SK-N-SH (cell line): Measurements from ENCODE around the gene SLAMF7. TPM values are rescaled to one million over a fixed set of nuclear protein-coding genes. Genes with fewer than 3 reads are reported as not detected.

Experiments used
- CTCF ChIA-PET: fragments of 300-600, 350-600 bp; formaldehyde crosslinking; extraction: SDS; loops from one replicate; lab custom pipeline; 2021; lab: Yijun Ruan, JAX
- POLR2A ChIA-PET: fragments of 350-600 bp; sonication (Branson Sonifier 250); formaldehyde crosslinking; extraction: SDS; loops from one replicate; lab custom pipeline; 2020; ENCODE audit warnings: antibody characterized with exemption, inconsistent platforms; lab: Yijun Ruan, JAX
- DNase-seq: peaks from one replicate; pipeline ENCODE4 v3.0.0; 2012
- H2AFZ ChIP-seq: fragments of 200-600 bp; sonication (generic); 2 replicates; pipeline ENCODE4 v1.8.1; 2016; ENCODE audit warnings: antibody characterized with exemption, mild to moderate bottlenecking, low read depth
- H3F3A ChIP-seq: fragments of 200-600 bp; sonication (generic); replicated peaks from 2 replicates; pipeline ENCODE3; 2016; ENCODE audit warnings: antibody characterized with exemption, mild to moderate bottlenecking; ENCODE audit not compliant: insufficient read depth
- H3K27ac ChIP-seq, 2 experiments: fragments of 200-500 bp in 1 of 2; fragments of 200-600 bp in 1 of 2; sonication (Bioruptor generic) in 1 of 2; sonication (generic), shearing (Covaris generic) in 1 of 2; 2 replicates each; pipeline versions ENCODE4 v1.5.1 to v1.6.1; 2014 to 2016; ENCODE audit warnings: low read depth in 2 of 2, inconsistent platforms in 1 of 2, low read length in 1 of 2, mild to moderate bottlenecking in 1 of 2, mixed read lengths in 1 of 2
- H3K27me3 ChIP-seq: fragments of 200-600 bp; sonication (generic), shearing (Covaris generic); 2 replicates; pipeline ENCODE4 v1.6.1; 2016; ENCODE audit warnings: mixed run types; ENCODE audit not compliant: insufficient read depth
- H3K36me3 ChIP-seq, 2 experiments: fragments of 200-500 bp in 1 of 2; fragments of 200-600 bp in 1 of 2; sonication (Bioruptor generic) in 1 of 2; sonication (generic) in 1 of 2; replicated peaks in 1 of 2; 2 replicates each; pipeline versions ENCODE3 to v1.5.1; 2014 to 2016; ENCODE audit warnings: low read length in 1 of 2, mild to moderate bottlenecking in 1 of 2; ENCODE audit not compliant: insufficient read depth in 2 of 2, control insufficient read depth in 1 of 2
- H3K4me1 ChIP-seq, 2 experiments: fragments of 200-500 bp in 1 of 2; fragments of 200-600 bp in 1 of 2; sonication (Bioruptor generic) in 1 of 2; sonication (generic), shearing (Covaris generic) in 1 of 2; 2 replicates each; pipeline versions ENCODE4 v1.5.1 to v1.6.1; 2014 to 2016; ENCODE audit warnings: low read depth in 1 of 2, low read length in 1 of 2, mixed run types in 1 of 2; ENCODE audit not compliant: insufficient read depth in 2 of 2, control insufficient read depth in 1 of 2
- H3K4me2 ChIP-seq: fragments of 200-600 bp; sonication (generic), shearing (Covaris generic); 2 replicates; pipeline ENCODE4 v1.6.1; 2017; ENCODE audit warnings: mixed run types
- H3K4me3 ChIP-seq, 2 experiments: fragments of 200-500 bp in 1 of 2; fragments of 200-600 bp in 1 of 2; sonication (Bioruptor generic) in 1 of 2; sonication (generic), shearing (Covaris generic) in 1 of 2; 2 replicates each; pipeline versions ENCODE4 v1.5.1 to v1.8.1; 2014 to 2016; ENCODE audit warnings: low read depth in 2 of 2, inconsistent platforms in 1 of 2, low read length in 1 of 2, mild to moderate bottlenecking in 1 of 2, mixed read lengths in 1 of 2, moderate library complexity in 1 of 2
- H3K79me2 ChIP-seq: fragments of 200-600 bp; sonication (generic); 2 replicates; pipeline ENCODE4 v1.8.1; 2017; ENCODE audit warnings: mild to moderate bottlenecking; ENCODE audit not compliant: insufficient read depth
- H3K9ac ChIP-seq: fragments of 200-600 bp; sonication (generic); 2 replicates; pipeline ENCODE4 v1.6.1; 2017; ENCODE audit warnings: mixed run types
- H3K9me2 ChIP-seq: fragments of 200-600 bp; sonication (generic); 2 replicates; pipeline ENCODE4 v1.6.1; 2017; ENCODE audit warnings: mixed run types
- H3K9me3 ChIP-seq: fragments of 200-600 bp; sonication (generic); 2 replicates; pipeline ENCODE4 v1.6.1; 2017; ENCODE audit warnings: mixed run types, mild to moderate bottlenecking, moderate library complexity
- H4K20me1 ChIP-seq: fragments of 200-600 bp; sonication (generic); 2 replicates; pipeline ENCODE4 v1.6.1; 2017; ENCODE audit warnings: mild to moderate bottlenecking, mixed run types; ENCODE audit not compliant: insufficient read depth
- GATA2 ChIP-seq: sonication (generic); formaldehyde crosslinking; IDR thresholded peaks from 2 replicates; pipeline ENCODE4 v1.5.0; 2020; ENCODE audit warnings: mild to moderate bottlenecking, missing genetic modification reagents
- IRF3 ChIP-seq: fragments of 150-350 bp; IDR thresholded peaks from 2 replicates; pipeline ENCODE4 v1.6.1; 2016; ENCODE audit warnings: mild to moderate bottlenecking, low read depth, low read length
- MEF2A ChIP-seq: IDR thresholded peaks from 2 replicates; pipeline ENCODE4 v1.4.0; 2012; ENCODE audit warnings: low read depth, borderline replicate concordance
- NFIC ChIP-seq: IDR thresholded peaks from 2 replicates; pipeline ENCODE4 v1.4.0; 2012; ENCODE audit warnings: borderline replicate concordance
- POLR2AphosphoS5 ChIP-seq: IDR thresholded peaks from 2 replicates; pipeline ENCODE4 v1.6.1; 2012; ENCODE audit warnings: low read depth, low read length
- RAD21 ChIP-seq: IDR thresholded peaks from 2 replicates; pipeline ENCODE4 v1.6.1; 2012; ENCODE audit warnings: mild to moderate bottlenecking, low read length
- RCOR1 ChIP-seq: fragments of 150-350 bp; IDR thresholded peaks from 2 replicates; pipeline ENCODE4 v1.6.1; 2017; ENCODE audit warnings: antibody characterized with exemption, low read length
- RXRA ChIP-seq: IDR thresholded peaks from 2 replicates; pipeline ENCODE4 v1.4.0; 2012; ENCODE audit warnings: low read depth, mild to moderate bottlenecking, borderline replicate concordance
- SIN3A ChIP-seq: IDR thresholded peaks from 2 replicates; pipeline ENCODE4 v1.6.1; 2012; ENCODE audit warnings: low read depth, mild to moderate bottlenecking, low read length, moderate library complexity, borderline replicate concordance
- SMC3 ChIP-seq: IDR thresholded peaks from 2 replicates; pipeline ENCODE4 v1.6.1; 2012; ENCODE audit warnings: low read depth, low read length, improper control_type of control experiment
- TAF1 ChIP-seq: IDR thresholded peaks from 2 replicates; pipeline ENCODE4 v1.6.1; 2012; ENCODE audit warnings: low read depth, mild to moderate bottlenecking, low read length, moderate library complexity, borderline replicate concordance
- USF2 ChIP-seq: fragments of 150-350 bp; IDR thresholded peaks from 2 replicates; pipeline ENCODE4 v1.6.1; 2017; ENCODE audit warnings: antibody characterized with exemption, low read length, low read depth, borderline replicate concordance
- WGBS: methylation state at CpG from one replicate; pipeline ENCODE4 v1.1.6; 2017; ENCODE audit warnings: low lambda C conversion rate; 5-methylcytosine and 5-hydroxymethylcytosine counted together
- polyA plus RNA-seq, 3 experiments: library from polyadenylated mRNA; depleted of rRNA; stranded (reverse); fragments of >200 nt; gene quantifications; 2 replicates each; pipeline ENCODE4 v1.2.3, GENCODE V29; 2012
- TF ChIP-seq, protein P1 (sequence below): IDR thresholded peaks from 2 replicates; pipeline ENCODE4 v1.4.0; 2012; ENCODE audit warnings: low read depth, borderline replicate concordance

SLAMF7 gene
- polyA plus RNA-seq, 1 of the 3 experiments (the other 2 are of a cell fraction) = not detected

DNA sequence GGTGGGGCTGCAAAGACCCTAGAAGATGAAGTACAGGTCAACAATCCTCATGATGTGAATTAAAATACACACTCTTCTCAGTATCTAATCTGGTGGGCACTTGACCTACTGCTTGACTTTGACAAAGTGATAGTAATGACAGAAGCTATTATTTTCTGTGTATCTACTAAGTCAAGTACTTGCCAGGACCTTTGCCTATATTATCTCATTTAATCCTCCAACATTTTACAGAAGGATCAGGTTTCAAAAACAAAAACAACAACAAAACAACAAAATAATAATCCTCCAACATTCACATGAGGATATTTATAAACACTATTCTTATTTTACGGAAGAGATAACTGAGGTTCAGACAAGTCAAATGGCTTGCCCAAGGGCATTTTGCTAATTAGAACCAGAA lies 23.0 kb upstream of the SLAMF7 start (continued):
- no peak for TF ChIP-seq SIN3A
- TF ChIP-seq, all 33 proteins: peak for 0

GRCh38 chr1:160717306-160717705 lies 21.7 kb upstream of the SLAMF7 start:
- Histone ChIP-seq H3K27ac (no peak overlapping the region), H3K9me2 (no peaks in the 10 kb centered on the region), H3K27me3 (peaks cover 30% of the 10 kb centered on the region; the same call in 1 of the 2 replicates), H2AFZ (no peak overlapping the region; the same call in 1 of the 2 replicates), H3K9me3 (no peaks in the 10 kb centered on the region), H3K4me2 (no peak overlapping the region), H3K4me3 (no peak overlapping the region), H3F3A (no peaks in the 10 kb centered on the region), H3K4me1 (no peaks in the 10 kb centered on the region), H3K9ac (no peak overlapping the region), H4K20me1 (no peaks in the 10 kb centered on the region), H3K36me3 (no peaks in the 10 kb centered on the region), H3K79me2 (no peaks in the 10 kb centered on the region)
- TF ChIP-seq TAF1 = no peak
- no peak for DNase-seq
- ChIA-PET POLR2A (no interaction called here), CTCF (interaction anchor here (1.5 kb wide), 1 partner anchor 10 kb away, joined by 3 read pairs; no protein-coding TSS in a partner anchor)
- 7% methylated on average over 5 of the region's 5 CpGs for WGBS

- CTCF ChIA-PET = interaction anchor here (1.5 kb wide), 1 partner anchor 9 kb away, joined by 3 read pairs; no protein-coding TSS in a partner anchor
- Histone ChIP-seq H2AFZ (no peak overlapping the region), H3K27me3 (peaks cover 27% of the 10 kb centered on the region; the same call in 1 of the 2 replicates), H3K79me2 (no peaks in the 10 kb centered on the region), H3K4me2 (no peak overlapping the region), H3K27ac (no peak overlapping the region), H3K4me1 (no peaks in the 10 kb centered on the region), H4K20me1 (no peaks in the 10 kb centered on the region), H3K9me2 (no peaks in the 10 kb centered on the region), H3K9me3 (no peaks in the 10 kb centered on the region), H3K4me3 (no peak overlapping the region), H3F3A (no peaks in the 10 kb centered on the region), H3K36me3 (no peaks in the 10 kb centered on the region), H3K9ac (no peak overlapping the region)
- TF ChIP-seq POLR2AphosphoS5 = no peak
- DNase-seq = no peak
- POLR2A ChIA-PET = no interaction called here
- 11% methylated on average over 4 of the region's 4 CpGs for WGBS
Observed at GRCh38 chr1:160718210-160718609, 20.8 kb upstream of the SLAMF7 start.

DNA sequence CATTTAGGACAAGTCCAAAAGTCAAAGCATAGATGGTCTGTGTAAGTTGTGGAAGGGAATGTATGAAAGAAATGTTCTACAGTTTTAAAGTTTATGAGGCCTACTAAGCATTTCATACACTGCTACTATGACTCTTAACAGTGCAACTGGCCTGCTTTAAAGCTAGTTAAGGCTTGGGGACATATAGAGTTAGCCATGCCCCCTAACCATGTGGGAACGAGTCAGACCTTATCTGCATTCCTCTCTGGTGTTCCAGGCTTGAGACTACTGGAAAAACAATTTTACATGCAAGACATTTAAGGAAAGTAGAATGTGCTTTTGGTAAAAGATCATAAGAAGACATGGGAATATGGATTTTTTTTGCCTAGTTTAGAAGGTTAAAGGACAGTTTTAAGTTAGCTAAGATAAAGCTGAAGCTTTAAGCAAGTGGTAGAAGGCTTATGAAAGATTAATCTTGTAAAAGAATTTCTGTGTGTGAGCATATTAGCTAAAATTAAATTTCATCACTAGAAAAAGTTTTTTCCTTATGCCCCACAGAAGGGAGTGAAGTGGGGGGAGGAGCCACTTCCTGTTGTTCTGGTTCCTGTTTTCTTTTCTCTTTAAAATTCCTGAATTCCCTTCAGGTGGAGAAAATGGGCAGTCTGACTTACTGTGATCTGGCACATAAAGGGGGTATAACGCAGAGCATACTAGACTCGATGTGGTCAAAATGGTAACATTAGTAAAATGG lies 18.5 kb upstream of the SLAMF7 start:
- no peak overlapping the region for H2AFZ ChIP-seq
- POLR2A ChIA-PET = no interaction called here
- CTCF ChIA-PET = no interaction called here
- WGBS = 8% methylated on average over 3 of the region's 3 CpGs
- H3F3A ChIP-seq = no peaks in the 10 kb centered on the region
- H3K79me2 ChIP-seq = no peaks in the 10 kb centered on the region
- no peaks in the 10 kb centered on the region for H4K20me1 ChIP-seq
- H3K4me2 ChIP-seq = no peak overlapping the region
- no peaks in the 10 kb centered on the region for H3K9me2 ChIP-seq
- H3K9ac ChIP-seq = no peak overlapping the region
- DNase-seq = no peak
- no peak overlapping the region for H3K27ac ChIP-seq
- no peaks in the 10 kb centered on the region for H3K9me3 ChIP-seq
- no peak overlapping the region for H3K4me3 ChIP-seq
- H3K4me1 ChIP-seq = no peaks in the 10 kb centered on the region
- H3K36me3 ChIP-seq = no peaks in the 10 kb centered on the region
- peaks cover 37% of the 10 kb centered on the region for H3K27me3 ChIP-seq
- TF ChIP-seq, protein P1, sequence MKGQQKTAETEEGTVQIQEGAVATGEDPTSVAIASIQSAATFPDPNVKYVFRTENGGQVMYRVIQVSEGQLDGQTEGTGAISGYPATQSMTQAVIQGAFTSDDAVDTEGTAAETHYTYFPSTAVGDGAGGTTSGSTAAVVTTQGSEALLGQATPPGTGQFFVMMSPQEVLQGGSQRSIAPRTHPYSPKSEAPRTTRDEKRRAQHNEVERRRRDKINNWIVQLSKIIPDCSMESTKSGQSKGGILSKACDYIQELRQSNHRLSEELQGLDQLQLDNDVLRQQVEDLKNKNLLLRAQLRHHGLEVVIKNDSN = no peak
- TF ChIP-seq USF2 (no peak), RAD21 (no peak), RXRA (no peak), MEF2A (no peak), SMC3 (no peak), IRF3 (no peak), RCOR1 (no peak), NFIC (no peak), POLR2AphosphoS5 (no peak), GATA2 (CRISPR knock-in tag) (no peak)
